PC-3 (cell line): ENCODE data around the gene NAGS. TPM values are rescaled to one million over a fixed set of nuclear protein-coding genes. Genes with fewer than 3 reads are reported as not detected.

Experiments
- ATAC-seq: fragments of 200-7000 bp; cut with Tn5 transposase; 2 replicates; pipeline ENCODE4 v1.9.1; 2020; ENCODE audit warnings: mild to moderate bottlenecking, moderate library complexity
- BruUV-seq: library from RNA; stranded (reverse); fragments of 400-500 nt; replicated peaks from 2 replicates; lab custom pipeline; 2021; lab: Mats Ljungman, UMichigan
- CTCF ChIA-PET: fragments of 300-600 bp; sonication (Branson Sonifier 250); formaldehyde crosslinking; loops from one replicate; lab custom pipeline; 2022; ENCODE audit warnings: antibody characterized with exemption; lab: Charles Lee
- POLR2A ChIA-PET: fragments of 300-600 bp; sonication (Branson Sonifier 250); formaldehyde crosslinking; loops from one replicate; lab custom pipeline; 2022; ENCODE audit warnings: antibody characterized with exemption; ENCODE audit not compliant: unreplicated experiment; lab: Charles Lee
- DNase-seq: peaks from one replicate; pipeline ENCODE4 v3.0.0-alpha.2; 2015
- H2AFZ ChIP-seq: fragments of 300-600 bp; sonication (generic); 2 replicates; pipeline ENCODE4 v1.6.0; 2016; ENCODE audit warnings: antibody characterized with exemption, low read length
- H3F3A ChIP-seq: fragments of 300-600 bp; sonication (generic); one replicate; pipeline ENCODE4 v1.6.0; 2017; ENCODE audit warnings: antibody characterized with exemption, low read length, control low read depth, mild to moderate bottlenecking; ENCODE audit not compliant: unreplicated experiment
- H3K27ac ChIP-seq: fragments of 300-600 bp; sonication (generic); 2 replicates; pipeline ENCODE4 v1.5.1; 2016; ENCODE audit warnings: mild to moderate bottlenecking, low read length
- H3K27me3 ChIP-seq: fragments of 300-600 bp; sonication (generic); 2 replicates; pipeline ENCODE4 v1.6.1; 2016; ENCODE audit warnings: low read length, mixed read lengths
- H3K36me3 ChIP-seq: fragments of 300-600 bp; sonication (generic); 2 replicates; pipeline ENCODE4 v1.6.1; 2016; ENCODE audit warnings: low read depth, mixed run types, low read length, mixed read lengths
- H3K4me1 ChIP-seq: fragments of 300-600 bp; sonication (generic); 2 replicates; pipeline ENCODE4 v1.5.1; 2016; ENCODE audit warnings: low read length; ENCODE audit not compliant: insufficient read depth
- H3K4me2 ChIP-seq: fragments of 300-600 bp; sonication (generic); 2 replicates; pipeline ENCODE4 v1.6.0; 2016; ENCODE audit warnings: low read length
- H3K4me3 ChIP-seq: fragments of 300-600 bp; sonication (generic); 2 replicates; pipeline ENCODE4 v1.5.1; 2016; ENCODE audit warnings: mild to moderate bottlenecking, low read length, mixed read lengths
- H3K79me2 ChIP-seq: fragments of 300-600 bp; sonication (generic); 2 replicates; pipeline ENCODE4 v1.6.1; 2017; ENCODE audit warnings: low read length, mixed read lengths
- H3K9ac ChIP-seq: fragments of 300-600 bp; sonication (generic); 2 replicates; pipeline ENCODE4 v1.6.0; 2016; ENCODE audit warnings: mild to moderate bottlenecking, low read length
- H3K9me2 ChIP-seq: fragments of 300-600 bp; sonication (generic); replicated peaks from 2 replicates; pipeline ENCODE4 v1.6.1; 2016; ENCODE audit warnings: mixed run types, low read length, mixed read lengths
- H3K9me3 ChIP-seq: fragments of 300-600 bp; sonication (generic); 2 replicates; pipeline ENCODE4 v1.6.1; 2016; ENCODE audit warnings: low read length, mixed read lengths
- H4K20me1 ChIP-seq: fragments of 300-600 bp; sonication (generic); 2 replicates; pipeline ENCODE4 v1.6.1; 2016; ENCODE audit warnings: low read length, mixed read lengths
- EZH2 ChIP-seq: fragments of 300-600 bp; sonication (generic); IDR thresholded peaks from one replicate; pipeline ENCODE4 v1.6.1; 2017; ENCODE audit warnings: antibody characterized with exemption, mild to moderate bottlenecking, low read length; ENCODE audit not compliant: unreplicated experiment
- EZH2phosphoT487 ChIP-seq: fragments of 300-600 bp; sonication (generic); IDR thresholded peaks from 2 replicates; pipeline ENCODE4 v1.6.1; 2018; ENCODE audit warnings: mild to moderate bottlenecking, antibody characterized with exemption, low read length, borderline replicate concordance
- intact Hi-C: fragments of 100-400 bp; cut with micrococcal nuclease; formaldehyde crosslinking; loops from 2 replicates; pipeline ENCODE4 v1.9.0; 2023
- total RNA-seq: library from RNA; depleted of rRNA; stranded (reverse); fragments of >200 nt; gene quantifications from 2 replicates; pipeline ENCODE4 v1.2.3, GENCODE V29; 2014
- TF ChIP-seq, protein P1 (sequence below): fragments of 300-600 bp; sonication (generic); conservative IDR thresholded peaks from 2 replicates; pipeline ENCODE4 v1.5.1; 2017; ENCODE audit warnings: antibody characterized with exemption, low read depth, mild to moderate bottlenecking, low read length

NAGS gene
- total RNA-seq, 1 experiment from 2014 or later: 13.5 TPM

DNA sequence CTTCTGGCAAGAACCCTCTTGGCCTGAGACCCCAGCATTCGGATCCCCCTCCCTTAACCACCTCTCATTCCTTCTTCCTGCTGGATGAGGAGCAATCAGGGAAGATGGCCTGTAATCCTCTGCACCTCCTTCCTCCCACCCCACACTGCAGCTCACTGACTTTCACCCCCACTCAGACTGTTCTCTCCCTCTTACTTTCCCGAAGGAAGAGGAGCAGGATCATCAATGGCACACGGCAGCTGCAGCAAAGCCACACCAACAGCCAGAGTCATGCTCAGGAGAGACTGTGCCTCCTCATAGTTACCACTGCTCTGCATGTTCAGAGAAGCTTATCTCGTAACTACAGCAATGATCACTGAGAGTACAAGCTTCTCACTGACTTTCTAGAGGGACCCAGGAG, 20.4 kb downstream of the NAGS start:
- Histone ChIP-seq H3K27ac (no peak overlapping the region), H3K4me1 (no peaks in the 10 kb centered on the region), H3K79me2 (no peaks in the 10 kb centered on the region), H3K9me3 (no peaks in the 10 kb centered on the region), H3K27me3 (no peaks in the 10 kb centered on the region), H3K9me2 (no peaks in the 10 kb centered on the region), H4K20me1 (no peaks in the 10 kb centered on the region), H3F3A (no peaks in the 10 kb centered on the region), H2AFZ (no peak overlapping the region), H3K4me2 (no peak overlapping the region), H3K9ac (no peak overlapping the region), H3K4me3 (no peak overlapping the region), H3K36me3 (0 out of 2 replicates have a peak, but pooled peaks cover 4% of the 10 kb centered on the region)
- ATAC-seq (no peak), DNase-seq (no peak)
- no TSS peak for BruUV-seq
- intact Hi-C loops: no loop called here
- ChIA-PET CTCF (no interaction called here), POLR2A (no interaction called here)
- TF ChIP-seq, protein P1, sequence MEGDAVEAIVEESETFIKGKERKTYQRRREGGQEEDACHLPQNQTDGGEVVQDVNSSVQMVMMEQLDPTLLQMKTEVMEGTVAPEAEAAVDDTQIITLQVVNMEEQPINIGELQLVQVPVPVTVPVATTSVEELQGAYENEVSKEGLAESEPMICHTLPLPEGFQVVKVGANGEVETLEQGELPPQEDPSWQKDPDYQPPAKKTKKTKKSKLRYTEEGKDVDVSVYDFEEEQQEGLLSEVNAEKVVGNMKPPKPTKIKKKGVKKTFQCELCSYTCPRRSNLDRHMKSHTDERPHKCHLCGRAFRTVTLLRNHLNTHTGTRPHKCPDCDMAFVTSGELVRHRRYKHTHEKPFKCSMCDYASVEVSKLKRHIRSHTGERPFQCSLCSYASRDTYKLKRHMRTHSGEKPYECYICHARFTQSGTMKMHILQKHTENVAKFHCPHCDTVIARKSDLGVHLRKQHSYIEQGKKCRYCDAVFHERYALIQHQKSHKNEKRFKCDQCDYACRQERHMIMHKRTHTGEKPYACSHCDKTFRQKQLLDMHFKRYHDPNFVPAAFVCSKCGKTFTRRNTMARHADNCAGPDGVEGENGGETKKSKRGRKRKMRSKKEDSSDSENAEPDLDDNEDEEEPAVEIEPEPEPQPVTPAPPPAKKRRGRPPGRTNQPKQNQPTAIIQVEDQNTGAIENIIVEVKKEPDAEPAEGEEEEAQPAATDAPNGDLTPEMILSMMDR: no peak
- TF ChIP-seq EZH2phosphoT487 (no peak), EZH2 (no peak)

DNA sequence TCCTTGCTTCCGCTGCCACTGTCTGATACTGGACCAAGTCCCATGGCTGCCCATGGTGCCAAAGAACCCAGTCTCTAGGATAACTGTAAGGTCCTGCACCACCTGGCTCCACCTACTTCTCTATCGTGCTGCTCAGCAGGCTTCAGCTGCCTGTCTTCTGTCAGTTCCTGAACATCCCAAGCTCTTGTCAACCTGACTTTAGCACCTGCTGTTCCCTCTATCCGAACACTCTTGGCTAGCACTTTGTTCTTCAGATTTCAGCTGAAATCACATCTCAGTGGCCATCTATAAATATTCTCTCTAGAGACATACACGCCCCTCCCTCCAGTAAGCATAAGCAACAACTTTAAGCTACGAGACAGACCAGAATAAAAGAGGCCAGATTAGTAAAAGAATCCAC, 25.3 kb downstream of the NAGS start:
- Histone ChIP-seq H3K4me3 (no peak overlapping the region), H4K20me1 (no peaks in the 10 kb centered on the region), H3K9me3 (no peaks in the 10 kb centered on the region), H3K9me2 (no peaks in the 10 kb centered on the region), H3K9ac (no peak overlapping the region), H3K4me1 (no peaks in the 10 kb centered on the region), H3K27me3 (no peaks in the 10 kb centered on the region), H3F3A (no peaks in the 10 kb centered on the region), H3K79me2 (no peaks in the 10 kb centered on the region), H2AFZ (no peak overlapping the region), H3K27ac (no peak overlapping the region), H3K4me2 (no peak overlapping the region), H3K36me3 (peaks cover 23% of the 10 kb centered on the region)
- CTCF ChIA-PET: interaction anchor here (0.6 kb wide), 1 partner anchor 37 kb away, joined by 3 read pairs; no protein-coding TSS in a partner anchor
- DNase-seq (no peak), ATAC-seq (no peak)
- BruUV-seq: no TSS peak
- TF ChIP-seq, protein P1: no peak
- POLR2A ChIA-PET: no interaction called here
- intact Hi-C loops: no loop called here

DNA sequence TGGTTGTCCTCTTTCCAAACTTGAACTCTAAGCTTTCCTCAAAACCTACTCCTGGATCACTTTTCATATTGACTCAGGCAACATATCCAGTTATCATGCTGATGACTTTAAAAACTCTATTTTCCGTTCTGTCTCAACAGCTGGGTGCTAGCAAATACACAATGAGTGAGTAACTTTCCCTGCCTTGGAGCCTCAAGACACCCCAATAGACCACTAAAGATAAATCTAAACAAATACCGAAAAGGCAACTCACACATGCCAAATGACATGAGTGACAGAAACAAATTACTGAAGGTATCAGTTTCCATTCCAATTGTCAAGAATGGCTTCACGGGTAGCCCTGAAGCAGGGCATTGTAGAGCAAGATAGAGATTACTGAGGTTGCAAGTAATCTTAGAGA, 26.1 kb downstream of the NAGS start:
- no peak for ATAC-seq
- ChIA-PET POLR2A (no interaction called here), CTCF (no interaction called here)
- H3K36me3 ChIP-seq: peaks cover 23% of the 10 kb centered on the region
- H3K9me2 ChIP-seq: no peaks in the 10 kb centered on the region
- H3F3A ChIP-seq: no peaks in the 10 kb centered on the region
- H3K4me2 ChIP-seq: no peak overlapping the region
- BruUV-seq: TSS peak; percentile 4
- H3K4me3 ChIP-seq: no peak overlapping the region
- no peak overlapping the region for H2AFZ ChIP-seq
- TF ChIP-seq EZH2 (no peak), EZH2phosphoT487 (no peak)
- TF ChIP-seq, protein P1: no peak
- no peaks in the 10 kb centered on the region for H3K79me2 ChIP-seq
- no peak for DNase-seq
- H3K27me3 ChIP-seq: no peaks in the 10 kb centered on the region
- intact Hi-C loops: no loop called here
- no peaks in the 10 kb centered on the region for H4K20me1 ChIP-seq
- no peaks in the 10 kb centered on the region for H3K4me1 ChIP-seq
- H3K9ac ChIP-seq: no peak overlapping the region
- H3K27ac ChIP-seq: no peak overlapping the region
- H3K9me3 ChIP-seq: no peaks in the 10 kb centered on the region
